HG02840 (cell line): ENCODE measurements around the gene SPAG4.

Experiments used
- ATAC-seq: cut with Tn5 transposase; IDR thresholded peaks from one replicate; pipeline ENCODE4 v1.9.1; 2021; ENCODE audit warnings: mild to moderate bottlenecking, moderate library complexity, moderate number of reproducible peaks; ENCODE audit not compliant: unreplicated experiment, low FRiP score

SPAG4 gene, protein sequence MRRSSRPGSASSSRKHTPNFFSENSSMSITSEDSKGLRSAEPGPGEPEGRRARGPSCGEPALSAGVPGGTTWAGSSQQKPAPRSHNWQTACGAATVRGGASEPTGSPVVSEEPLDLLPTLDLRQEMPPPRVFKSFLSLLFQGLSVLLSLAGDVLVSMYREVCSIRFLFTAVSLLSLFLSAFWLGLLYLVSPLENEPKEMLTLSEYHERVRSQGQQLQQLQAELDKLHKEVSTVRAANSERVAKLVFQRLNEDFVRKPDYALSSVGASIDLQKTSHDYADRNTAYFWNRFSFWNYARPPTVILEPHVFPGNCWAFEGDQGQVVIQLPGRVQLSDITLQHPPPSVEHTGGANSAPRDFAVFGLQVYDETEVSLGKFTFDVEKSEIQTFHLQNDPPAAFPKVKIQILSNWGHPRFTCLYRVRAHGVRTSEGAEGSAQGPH

DNA sequence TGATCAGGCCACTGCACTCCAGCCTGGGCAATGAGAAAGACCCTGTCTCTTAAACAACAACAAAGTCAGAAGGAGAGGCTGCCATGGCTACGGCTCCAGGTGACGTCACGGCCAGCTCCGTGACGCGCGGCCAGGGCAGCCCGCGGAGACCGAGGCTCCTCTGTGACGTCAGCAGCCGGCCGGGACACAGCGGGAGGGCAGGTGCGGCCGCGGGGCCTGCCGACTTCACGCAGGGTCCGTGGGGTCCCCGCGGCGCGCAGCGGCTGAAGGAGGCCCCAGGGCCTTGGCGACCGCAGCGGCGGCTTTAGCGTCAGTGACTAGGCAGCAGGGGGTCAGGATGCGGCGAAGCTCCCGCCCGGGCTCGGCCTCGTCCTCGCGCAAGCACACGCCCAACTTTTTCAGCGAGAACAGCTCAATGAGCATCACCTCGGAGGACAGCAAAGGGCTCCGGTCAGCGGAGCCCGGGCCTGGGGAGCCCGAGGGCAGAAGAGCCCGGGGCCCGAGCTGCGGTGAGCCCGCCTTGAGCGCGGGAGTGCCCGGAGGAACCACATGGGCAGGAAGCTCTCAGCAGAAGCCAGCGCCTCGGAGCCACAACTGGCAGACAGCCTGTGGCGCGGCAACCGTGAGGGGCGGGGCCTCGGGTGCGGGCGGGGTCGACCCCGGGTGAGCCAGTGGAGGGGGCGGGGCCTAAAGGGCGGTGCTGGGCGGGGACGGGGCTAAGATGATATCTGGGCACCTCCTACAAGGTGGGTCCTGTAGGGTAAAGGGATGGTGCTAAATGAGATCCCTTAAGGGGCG is at the start of gene SPAG4:
TSS of gene SPAG4 (plus strand) at position 163 of the 798 bp plus-strand sequence. CDS start at position 338, 175 bp downstream.
- ATAC-seq = peak; percentile 2

DNA sequence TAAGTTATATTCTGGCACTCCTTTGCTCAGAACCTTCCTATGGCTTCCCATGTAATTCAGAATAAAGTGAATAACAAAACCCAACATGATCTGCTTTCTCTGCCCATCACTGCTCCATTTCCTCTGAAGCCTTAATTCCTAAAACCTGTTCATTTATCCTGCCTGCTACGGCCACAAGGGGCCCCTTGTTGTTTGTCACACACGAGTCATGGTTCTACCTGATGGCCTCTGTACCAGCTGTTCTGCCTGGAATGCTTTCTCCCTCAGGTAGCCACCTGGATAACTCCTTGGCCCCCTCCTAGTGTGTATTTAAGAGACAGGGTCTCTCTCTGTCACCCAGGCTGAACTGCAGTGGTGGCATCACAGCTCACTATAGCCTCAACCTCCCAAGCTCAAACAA is 47.0 kb upstream of the SPAG4 start:
- no peak for ATAC-seq

DNA sequence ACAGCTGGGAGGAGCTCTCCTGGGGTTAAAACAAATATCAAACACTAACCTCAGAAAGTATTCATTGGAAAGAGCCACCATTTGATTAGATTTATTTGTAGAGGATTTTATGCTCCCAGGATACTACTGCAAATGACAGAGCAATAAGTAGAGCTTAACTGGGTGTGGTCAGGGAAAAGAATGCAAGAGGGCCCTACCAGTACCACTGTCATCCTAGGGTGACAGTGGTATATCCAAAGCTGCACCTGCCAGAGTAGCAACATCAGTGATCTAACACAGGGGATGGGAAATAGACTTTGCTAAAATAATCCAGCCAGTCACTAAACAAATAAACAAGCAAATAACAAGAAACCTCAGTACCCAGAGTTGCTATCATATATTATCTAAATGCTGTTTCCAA is 44.1 kb upstream of the SPAG4 start:
- ATAC-seq = no peak

DNA sequence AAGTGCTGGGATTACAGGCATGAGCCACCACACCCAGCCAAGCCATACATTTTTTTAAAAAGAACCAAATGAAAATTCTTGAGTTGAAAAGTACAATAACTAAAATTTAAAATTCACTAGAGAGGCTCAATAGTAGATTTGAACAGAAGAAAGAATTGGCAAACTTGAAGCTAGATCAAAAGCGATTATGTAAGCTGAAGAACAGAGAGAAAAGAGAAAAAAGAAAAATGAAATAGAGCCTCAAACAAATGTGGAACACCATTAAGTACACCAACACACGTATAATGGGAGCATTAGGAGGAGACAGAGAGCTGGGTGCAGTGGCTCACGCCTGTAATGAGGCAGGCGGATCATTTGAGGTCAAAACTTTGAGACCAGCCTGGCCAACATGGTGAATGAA is 42.8 kb upstream of the SPAG4 start:
- ATAC-seq = no peak

DNA sequence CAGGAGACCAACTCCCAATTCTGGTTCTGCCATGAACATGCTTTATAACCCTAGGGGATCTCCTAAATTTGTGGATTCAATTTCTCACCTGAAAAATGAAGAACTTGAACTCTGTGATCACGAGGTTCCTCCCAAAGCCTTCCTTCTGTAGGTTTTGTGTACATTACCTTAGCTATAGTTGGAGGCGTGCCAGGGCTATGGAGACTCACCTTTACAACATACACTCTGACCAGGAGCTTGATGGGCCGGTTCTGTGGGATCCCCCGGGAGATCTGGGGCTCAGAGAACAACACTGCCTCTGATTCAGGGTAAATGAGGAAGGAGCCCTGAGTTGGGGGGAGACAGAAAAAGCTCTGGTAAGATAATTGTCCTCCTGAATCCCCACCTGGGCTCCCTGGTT is 39.7 kb upstream of the SPAG4 start:
- no peak for ATAC-seq

DNA sequence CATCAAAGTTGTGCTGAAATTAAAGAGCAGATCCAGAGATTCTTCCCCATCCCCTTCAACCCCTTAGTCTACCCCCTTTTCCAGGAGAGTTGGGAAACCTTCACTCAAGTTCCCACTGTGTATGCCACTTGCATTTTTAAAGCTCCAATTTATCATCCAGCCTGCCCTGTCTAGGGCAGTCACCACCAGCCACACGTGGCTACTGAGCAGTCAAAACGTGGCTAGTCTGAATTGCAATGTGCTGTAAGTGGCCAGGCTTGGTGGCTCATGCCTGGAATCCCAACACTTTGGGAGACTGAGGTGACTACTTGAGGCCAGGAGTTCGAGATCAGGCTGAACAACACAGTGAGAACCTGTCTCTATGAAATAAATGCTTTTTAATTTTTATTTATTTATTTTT is 38.8 kb upstream of the SPAG4 start:
- ATAC-seq = no peak

DNA sequence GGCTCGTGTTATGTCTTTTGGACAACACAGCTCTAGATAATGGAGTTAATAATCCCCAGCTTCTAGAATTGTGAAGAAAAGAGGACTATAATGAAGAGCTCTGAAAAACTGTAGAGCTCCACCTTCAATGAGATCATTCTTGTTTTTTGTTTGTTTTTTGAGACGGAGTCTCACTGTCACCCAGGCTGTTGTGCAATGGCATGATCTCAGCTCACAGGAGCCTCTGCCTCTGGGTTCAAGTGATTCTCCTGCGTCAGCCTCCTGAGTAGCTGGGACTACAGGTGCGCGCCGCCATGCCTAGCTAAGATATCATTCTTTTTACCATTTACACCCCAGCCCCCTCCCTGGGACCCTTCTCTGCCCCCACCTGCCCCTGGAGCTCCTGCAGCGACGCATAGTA is 37.2 kb upstream of the SPAG4 start:
- ATAC-seq = no peak

DNA sequence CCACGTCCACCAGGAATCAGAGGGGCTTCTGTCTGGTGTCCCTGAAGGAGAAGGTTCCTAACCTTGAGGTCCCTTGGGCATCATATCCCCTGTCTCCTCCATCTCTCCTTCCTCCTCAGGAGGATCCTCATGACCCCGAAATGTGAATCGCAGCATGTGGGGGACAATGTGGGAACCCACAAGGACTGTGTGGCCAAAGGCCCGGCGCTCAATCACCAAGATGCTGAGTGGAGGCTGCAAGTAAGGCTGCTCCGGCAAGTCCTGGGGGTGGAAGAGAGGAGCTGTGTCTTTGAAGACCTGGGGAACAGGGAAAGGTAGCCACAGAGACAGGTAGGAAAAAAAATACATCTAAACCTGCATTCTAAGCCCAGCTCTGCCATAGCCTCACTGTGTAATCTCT is 36.4 kb upstream of the SPAG4 start:
- no peak for ATAC-seq

DNA sequence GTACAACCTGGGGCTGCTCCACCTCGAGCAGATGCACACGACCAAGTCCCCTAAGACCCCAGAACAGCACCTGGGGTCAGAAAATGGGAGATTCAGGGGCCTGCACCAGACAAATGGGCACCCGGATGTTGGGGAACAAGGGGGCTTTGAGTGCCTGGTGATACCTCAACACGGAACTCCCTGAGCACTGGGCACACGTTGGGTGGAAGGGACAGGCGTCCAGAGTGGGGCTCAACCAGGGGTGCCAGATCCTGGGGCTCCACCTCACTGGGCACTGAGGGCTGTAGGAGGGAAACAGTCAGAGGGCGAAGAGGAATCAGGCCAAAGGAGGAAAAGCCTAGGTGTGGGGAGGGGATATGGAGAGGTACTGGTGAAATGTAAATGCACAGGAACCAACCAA is 33.5 kb upstream of the SPAG4 start:
- no peak for ATAC-seq

DNA sequence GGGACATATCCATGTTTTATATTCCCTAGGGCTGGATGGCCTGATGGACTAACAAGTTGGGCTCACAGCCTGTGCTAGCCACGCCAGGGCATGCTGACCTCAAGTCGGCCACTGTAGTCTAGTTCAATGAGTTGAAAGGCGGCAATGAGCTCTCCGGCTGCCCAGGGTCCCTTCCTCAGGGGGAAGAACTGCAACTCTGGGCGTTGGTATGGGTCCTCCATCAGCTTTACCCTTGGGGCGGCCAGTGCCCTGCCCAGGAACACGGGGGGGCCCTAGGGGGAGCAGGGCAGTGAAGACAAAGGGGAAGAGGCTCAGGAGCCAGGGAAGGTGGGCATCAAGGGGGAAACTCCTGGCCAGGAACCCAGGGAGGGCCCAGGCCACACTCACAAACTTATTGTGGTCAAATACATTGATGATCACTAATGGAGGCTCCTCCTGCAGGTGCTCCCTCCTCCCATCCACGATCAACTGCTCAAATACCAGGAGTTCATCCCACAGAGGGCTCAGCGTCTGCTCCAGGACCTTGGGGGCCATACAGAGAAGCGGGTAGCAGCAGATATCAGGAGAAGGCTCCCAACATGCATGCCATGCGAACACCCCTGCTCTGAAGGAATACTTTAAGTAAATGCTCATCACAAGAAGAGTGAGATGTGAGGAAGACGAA is 32.8 kb upstream of the SPAG4 start:
- no peak for ATAC-seq

DNA sequence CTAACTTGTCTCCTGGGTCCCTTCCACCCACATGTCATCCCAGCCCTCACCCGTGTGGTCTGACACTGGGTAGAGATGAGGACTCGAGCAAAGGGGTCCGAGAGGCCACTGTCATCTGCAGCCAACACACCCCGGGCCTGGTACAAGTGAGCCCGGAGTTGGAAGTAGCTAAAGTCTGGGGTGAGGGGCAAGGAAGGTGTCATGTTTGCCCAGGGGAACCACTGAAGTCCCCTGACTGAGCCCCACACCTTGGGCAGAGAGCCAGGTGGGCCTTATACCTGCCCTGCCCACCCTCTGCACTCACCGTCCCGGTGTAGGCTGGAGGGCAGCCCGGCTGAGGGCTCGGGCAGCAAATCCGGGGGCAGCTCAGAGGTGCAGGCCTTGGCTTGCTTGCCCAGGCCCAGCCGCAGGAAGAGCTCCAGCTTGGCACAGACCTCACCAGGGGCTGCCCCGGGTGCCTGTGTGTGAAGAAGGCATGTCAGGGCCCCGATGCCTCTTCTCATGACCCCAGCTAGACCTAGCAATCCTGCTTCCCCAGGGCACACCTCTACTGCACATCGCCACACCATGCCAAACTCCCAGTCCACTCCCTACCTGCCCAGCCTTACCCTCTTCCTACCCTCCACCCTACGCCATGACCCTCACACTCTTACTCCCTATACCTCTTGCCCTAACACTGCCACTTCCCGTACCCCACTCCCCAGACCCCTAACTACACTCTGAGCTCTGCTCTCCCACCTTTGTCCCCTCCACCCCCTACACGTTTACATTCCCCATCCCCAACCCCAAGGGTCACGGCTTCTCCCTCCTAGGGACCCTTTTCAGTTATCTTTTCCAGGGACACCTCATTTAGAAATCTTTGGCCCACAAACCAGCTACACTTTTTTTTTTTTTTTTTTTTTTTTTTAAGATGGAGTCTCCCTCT is 31.7 kb upstream of the SPAG4 start:
- no peak for ATAC-seq

DNA sequence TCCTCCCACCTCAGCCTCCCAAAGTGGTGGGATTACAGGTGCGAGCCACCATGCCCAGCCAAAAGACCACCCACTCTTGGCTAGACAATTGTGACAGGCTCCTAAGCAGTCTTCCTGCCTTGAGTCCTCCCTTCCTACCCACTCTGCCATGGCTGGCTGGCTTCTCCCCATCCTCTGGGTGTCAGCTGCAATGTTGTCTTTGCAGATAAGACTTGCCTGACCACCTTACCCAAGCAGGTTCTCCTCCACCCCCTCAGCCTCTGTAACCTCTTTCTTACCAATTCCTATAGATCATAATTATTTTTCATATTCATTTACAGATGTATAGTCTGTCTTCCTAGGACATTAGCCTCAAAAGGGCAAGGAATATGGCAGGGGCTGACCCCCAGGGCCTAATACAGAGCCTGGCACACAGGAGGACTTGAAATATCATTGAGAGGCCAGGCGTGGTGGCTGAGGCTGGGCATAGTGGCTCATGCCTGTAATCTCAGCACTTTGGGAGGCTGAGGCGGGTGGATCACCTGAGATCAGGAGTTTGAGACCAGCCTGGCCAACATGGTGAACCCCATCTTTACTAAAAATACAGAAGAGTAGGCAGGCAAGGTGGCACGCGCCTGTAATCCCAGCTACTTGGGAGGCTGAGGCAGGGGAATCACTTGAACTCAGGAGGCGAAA is 28.7 kb upstream of the SPAG4 start:
- no peak for ATAC-seq

DNA sequence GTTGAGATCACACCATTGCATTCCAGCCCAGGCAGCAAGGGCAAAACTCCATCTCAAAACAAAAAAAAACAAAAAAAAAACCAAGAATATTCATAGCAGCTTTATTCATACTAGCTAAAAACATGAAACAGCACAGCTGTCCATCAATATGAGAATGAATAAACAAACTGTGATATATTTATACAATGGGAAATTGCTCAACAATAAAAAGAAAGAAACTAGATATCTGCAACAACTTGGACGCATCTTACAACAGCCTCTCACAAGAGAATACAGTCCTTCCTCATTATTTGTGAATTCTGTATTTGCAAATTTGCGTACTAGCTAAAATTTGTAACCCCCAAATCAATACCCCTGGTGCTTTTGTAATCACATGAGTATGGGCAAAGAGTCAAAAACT is 28.2 kb upstream of the SPAG4 start:
- ATAC-seq = no peak

DNA sequence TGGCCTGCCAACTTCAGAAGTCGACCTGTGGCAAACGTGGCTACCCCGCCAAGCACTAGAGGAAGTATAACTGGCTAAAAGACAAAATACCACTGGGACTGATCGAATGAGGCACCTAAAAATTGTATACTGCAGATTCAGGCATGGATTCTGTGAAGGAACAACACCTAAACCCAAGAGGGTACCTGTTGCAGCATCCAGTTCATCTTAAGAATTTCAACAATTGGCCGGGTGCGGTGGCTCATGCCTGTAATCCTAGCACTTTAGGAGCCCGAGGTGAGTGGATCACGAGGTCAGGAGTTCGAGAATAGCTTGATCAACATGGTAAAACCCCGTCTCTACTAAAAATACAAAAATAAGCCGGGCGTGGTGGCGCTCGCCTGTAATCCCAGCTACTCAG is 27.2 kb upstream of the SPAG4 start:
- no peak for ATAC-seq

DNA sequence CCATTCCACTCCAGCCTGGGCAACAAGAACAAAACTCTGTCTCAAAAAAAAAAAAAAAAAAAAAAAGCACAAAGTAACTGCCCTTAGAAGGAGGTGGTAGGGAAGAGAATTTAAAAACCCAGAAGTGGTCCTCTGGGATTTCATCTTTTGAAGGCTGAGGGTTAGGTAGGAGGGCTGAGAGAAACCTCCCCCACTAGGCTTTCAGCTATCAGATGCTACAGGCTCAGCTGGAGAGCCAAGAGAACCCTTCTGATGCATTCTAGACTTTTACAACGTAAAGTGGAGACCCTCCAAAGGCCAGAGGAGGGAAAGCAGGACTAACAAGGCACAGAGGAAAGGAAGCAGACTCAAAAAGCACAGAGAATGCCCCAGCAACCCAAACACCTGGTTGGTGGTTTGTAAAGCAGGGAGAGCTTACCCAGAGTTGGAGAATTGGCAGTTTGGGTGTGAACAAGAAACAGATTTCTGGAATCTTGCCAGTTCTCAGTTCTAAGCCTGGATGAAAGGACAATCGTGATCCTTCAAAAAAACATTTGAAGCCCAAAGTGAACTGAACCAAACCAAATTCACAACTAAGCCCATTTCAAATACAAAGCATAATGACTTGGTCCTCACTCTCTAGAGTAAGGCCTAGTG is 23.2 kb upstream of the SPAG4 start:
- ATAC-seq = no peak

DNA sequence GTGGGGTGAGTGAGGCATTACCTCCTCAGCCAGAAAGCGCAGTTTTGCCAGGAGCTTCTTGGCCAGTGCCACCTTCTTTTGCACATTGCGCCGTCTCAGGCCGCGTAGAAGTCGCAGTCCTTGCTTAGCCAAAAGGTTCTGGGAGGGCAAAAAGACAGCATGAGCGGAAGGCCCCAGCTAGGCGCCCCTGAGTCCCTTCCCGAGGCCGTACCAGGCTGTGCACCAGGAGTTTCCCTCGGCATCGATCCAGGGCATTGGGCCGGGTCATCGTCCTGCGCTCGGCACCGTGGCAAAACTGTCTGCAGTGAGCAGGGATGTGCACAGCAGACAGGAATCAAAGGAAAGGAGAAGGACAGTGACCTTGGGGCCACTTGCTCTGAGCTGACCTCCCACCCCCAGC is 20.2 kb upstream of the SPAG4 start:
- ATAC-seq = no peak

DNA sequence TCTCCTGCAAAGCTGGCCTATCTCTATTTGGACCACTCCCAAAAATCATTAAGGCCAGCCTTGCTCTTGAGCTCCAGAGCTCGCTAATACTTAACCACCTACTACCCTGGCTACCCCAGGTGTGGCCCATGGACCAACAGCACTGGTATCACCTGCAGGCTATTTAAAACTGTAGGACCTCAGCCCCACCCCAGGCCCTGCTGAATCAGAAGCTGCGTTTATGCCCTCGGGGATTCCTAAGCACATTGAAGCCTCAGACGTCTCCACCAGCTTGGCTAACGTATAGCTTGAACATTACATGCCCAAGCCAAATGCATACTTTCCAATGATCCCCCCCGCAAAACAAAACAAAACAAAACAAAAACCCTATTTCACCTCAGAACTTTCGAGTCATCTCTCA is 19.7 kb upstream of the SPAG4 start:
- no peak for ATAC-seq

DNA sequence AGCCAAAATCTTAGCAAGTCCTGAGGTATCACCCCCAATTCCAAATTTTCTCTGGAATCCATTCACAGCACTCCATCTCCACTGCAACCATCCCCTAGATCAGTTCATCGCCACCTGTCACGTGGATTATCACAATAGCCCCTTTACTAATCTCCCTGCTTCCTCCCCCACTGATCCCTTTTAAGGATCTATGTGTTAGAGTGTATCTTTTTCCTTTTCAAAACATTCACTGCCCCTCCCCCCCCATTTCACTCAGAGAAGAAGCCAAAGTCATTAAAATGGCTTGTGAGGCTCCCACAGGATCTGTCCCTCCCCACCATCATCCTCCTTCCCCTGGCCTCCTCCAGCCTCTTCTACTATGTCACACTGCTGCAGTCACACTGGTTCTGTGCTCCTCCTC is 18.4 kb upstream of the SPAG4 start:
- ATAC-seq = no peak

DNA sequence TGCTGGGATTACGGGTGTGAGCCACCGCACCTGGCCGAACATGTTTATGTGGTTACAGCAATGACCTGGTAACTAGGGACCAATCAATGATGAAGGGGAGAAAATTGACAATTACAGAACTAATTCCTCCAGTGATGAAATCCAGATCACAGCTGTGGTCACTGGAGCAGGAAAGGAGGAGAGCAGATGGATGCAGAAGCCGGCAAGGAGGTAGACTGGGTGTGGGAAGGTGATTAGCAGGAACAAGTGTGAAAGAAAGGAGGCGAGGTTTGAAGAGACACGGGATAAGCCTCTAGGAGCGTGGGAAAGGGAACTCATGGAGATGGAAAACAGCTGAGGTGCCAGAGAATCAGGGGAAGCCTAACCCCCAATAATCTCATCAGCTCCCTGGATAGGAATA is 17.2 kb upstream of the SPAG4 start:
- no peak for ATAC-seq
